Smooth muscle cell (in vitro differentiated cells): ENCODE data around the gene N4BP2L2. TPM values are rescaled to one million over a fixed set of nuclear protein-coding genes. Genes with fewer than 3 reads are reported as not detected.

Experiments
- DNase-seq: peaks from one replicate; lab custom pipeline; 2025; ENCODE audit not compliant: unreplicated experiment; lab: John Stamatoyannopoulos, UW
- H2AFZ ChIP-seq: fragments of 200-600 bp; sonication (generic); 2 replicates; pipeline ENCODE4 v1.6.0; 2016; ENCODE audit warnings: antibody characterized with exemption, low read depth, mild to moderate bottlenecking
- H3F3A ChIP-seq: fragments of 200-600 bp; sonication (generic); 2 replicates; pipeline ENCODE4 v1.6.0; 2017; ENCODE audit warnings: antibody characterized with exemption, low read depth
- H3K27ac ChIP-seq: fragments of 200-600 bp; sonication (generic); 2 replicates; pipeline ENCODE4 v1.5.1; 2016; ENCODE audit warnings: low read depth, mild to moderate bottlenecking
- H3K27me3 ChIP-seq: fragments of 200-600 bp; sonication (generic); 2 replicates; pipeline ENCODE4 v1.6.1; 2016; ENCODE audit warnings: low read depth, mild to moderate bottlenecking
- H3K36me3 ChIP-seq: fragments of 200-600 bp; sonication (generic); 2 replicates; pipeline ENCODE4 v1.5.1; 2016; ENCODE audit warnings: low read depth
- H3K4me1 ChIP-seq: fragments of 200-600 bp; sonication (generic); 2 replicates; pipeline ENCODE4 v1.5.1; 2016; ENCODE audit warnings: low read depth
- H3K4me2 ChIP-seq: fragments of 200-600 bp; sonication (generic); 2 replicates; pipeline ENCODE4 v1.6.0; 2016; ENCODE audit warnings: mild to moderate bottlenecking
- H3K4me3 ChIP-seq: fragments of 200-600 bp; sonication (generic); 2 replicates; pipeline ENCODE4 v1.5.1; 2016; ENCODE audit warnings: mild to moderate bottlenecking
- H3K79me2 ChIP-seq: fragments of 200-600 bp; sonication (generic); 2 replicates; pipeline ENCODE4 v1.6.0; 2016; ENCODE audit warnings: low read depth, mild to moderate bottlenecking
- H3K9ac ChIP-seq: fragments of 200-600 bp; sonication (generic); 2 replicates; pipeline ENCODE4 v1.6.0; 2016; ENCODE audit warnings: low read depth
- H3K9me3 ChIP-seq: fragments of 200-600 bp; sonication (generic); replicated peaks from 2 replicates; pipeline ENCODE4 v1.5.1; 2016; ENCODE audit warnings: low read depth
- H4K20me1 ChIP-seq: fragments of 200-600 bp; sonication (generic); 2 replicates; pipeline ENCODE4 v1.6.0; 2016; ENCODE audit warnings: low read depth
- CTCF ChIP-seq: fragments of 200-600 bp; sonication (generic); IDR thresholded peaks from 2 replicates; pipeline ENCODE4 v1.5.1; 2017; ENCODE audit warnings: borderline replicate concordance, mild to moderate bottlenecking, antibody characterized with exemption; ENCODE audit not compliant: insufficient read depth, poor library complexity, severe bottlenecking
- WGBS: methylation state at CpG from one replicate; pipeline ENCODE4 v1.1.7; 2016; ENCODE audit warnings: low lambda C conversion rate; 5-methylcytosine and 5-hydroxymethylcytosine counted together
- polyA plus RNA-seq: library from polyadenylated mRNA; unstranded; fragments of >200 nt; fragmentation: Nextera tagmentation; extraction: Ambion mirVana; gene quantifications from 2 replicates; pipeline ENCODE4 v1.2.1, GENCODE V29; 2016
- total RNA-seq: library from RNA; depleted of rRNA; stranded (reverse); fragments of >200 nt; gene quantifications from 2 replicates; pipeline ENCODE4 v1.2.3, GENCODE V29; 2014

N4BP2L2 gene
- total and polyA plus RNA-seq, 2 experiments from 2014 or later, result 51.3 to 96.0 TPM

- Histone ChIP-seq H2AFZ (no peak overlapping the region), H3K27me3 (no peaks in the 10 kb centered on the region), H3F3A (no peaks in the 10 kb centered on the region), H3K9me3 (no peaks in the 10 kb centered on the region), H3K4me3 (no peak overlapping the region), H3K4me2 (no peak overlapping the region), H3K4me1 (no peaks in the 10 kb centered on the region), H3K9ac (no peak overlapping the region), H3K79me2 (no peaks in the 10 kb centered on the region), H4K20me1 (peaks cover 7% of the 10 kb centered on the region), H3K27ac (no peak overlapping the region), H3K36me3 (no peaks in the 10 kb centered on the region)
- WGBS, result 96% methylated on average over 5 of the region's 5 CpGs
- no peak for DNase-seq
- no peak for TF ChIP-seq CTCF
Measured at GRCh38 chr13:32495429-32495828, 43.2 kb downstream of the N4BP2L2 start.

- Histone ChIP-seq H3K9me3 (no peaks in the 10 kb centered on the region), H3K27me3 (no peaks in the 10 kb centered on the region), H3K27ac (no peak overlapping the region), H3K36me3 (no peaks in the 10 kb centered on the region), H2AFZ (no peak overlapping the region), H3K9ac (no peak overlapping the region), H3K4me1 (no peaks in the 10 kb centered on the region), H4K20me1 (no peaks in the 10 kb centered on the region), H3K4me3 (no peak overlapping the region), H3K79me2 (no peaks in the 10 kb centered on the region), H3K4me2 (no peak overlapping the region), H3F3A (no peaks in the 10 kb centered on the region)
- TF ChIP-seq CTCF, result no peak
- whole genome bisulfite sequencing, result 93% methylated on average over 1 of the region's 1 CpG
- no peak for DNase-seq
Measured at GRCh38 chr13:32491028-32491427, 47.6 kb downstream of the N4BP2L2 start.

GRCh38 chr13:32476892-32477291 is 61.7 kb downstream of the N4BP2L2 start:
- Histone ChIP-seq H3K4me3 (no peak overlapping the region), H3F3A (no peaks in the 10 kb centered on the region), H3K9me3 (no peaks in the 10 kb centered on the region), H3K27ac (no peak overlapping the region), H3K79me2 (no peaks in the 10 kb centered on the region), H3K27me3 (no peaks in the 10 kb centered on the region), H4K20me1 (no peaks in the 10 kb centered on the region), H3K36me3 (no peaks in the 10 kb centered on the region), H3K4me1 (no peaks in the 10 kb centered on the region), H3K9ac (no peak overlapping the region), H3K4me2 (no peak overlapping the region), H2AFZ (no peak overlapping the region)
- no peak for DNase-seq
- WGBS, result 96% methylated on average over 5 of the region's 5 CpGs
- no peak for TF ChIP-seq CTCF

- Histone ChIP-seq H3K9me3 (no peaks in the 10 kb centered on the region), H3K79me2 (no peaks in the 10 kb centered on the region), H2AFZ (no peak overlapping the region), H3K4me2 (no peak overlapping the region), H3K36me3 (no peaks in the 10 kb centered on the region), H3K27me3 (no peaks in the 10 kb centered on the region), H3F3A (no peaks in the 10 kb centered on the region), H3K27ac (no peak overlapping the region), H3K9ac (no peak overlapping the region), H4K20me1 (no peaks in the 10 kb centered on the region), H3K4me3 (no peak overlapping the region), H3K4me1 (no peaks in the 10 kb centered on the region)
- no peak for TF ChIP-seq CTCF
- DNase-seq, result no peak
- 83% methylated on average over 2 of the region's 2 CpGs for WGBS
Measured at GRCh38 chr13:32476021-32476731, 62.4 kb downstream of the N4BP2L2 start.
